Measurements from ENCODE around the gene ZEB2. TPM values are rescaled to one million over a fixed set of nuclear protein-coding genes. Genes with fewer than 3 reads are reported as not detected.

Gene ZEB2
- total and polyA plus RNA-seq, 2 of the 13 experiments (the other 11 are each of a cell fraction or from before 2014, with no cell fraction given), result 0.07 TPM; not detected in 1

DNA sequence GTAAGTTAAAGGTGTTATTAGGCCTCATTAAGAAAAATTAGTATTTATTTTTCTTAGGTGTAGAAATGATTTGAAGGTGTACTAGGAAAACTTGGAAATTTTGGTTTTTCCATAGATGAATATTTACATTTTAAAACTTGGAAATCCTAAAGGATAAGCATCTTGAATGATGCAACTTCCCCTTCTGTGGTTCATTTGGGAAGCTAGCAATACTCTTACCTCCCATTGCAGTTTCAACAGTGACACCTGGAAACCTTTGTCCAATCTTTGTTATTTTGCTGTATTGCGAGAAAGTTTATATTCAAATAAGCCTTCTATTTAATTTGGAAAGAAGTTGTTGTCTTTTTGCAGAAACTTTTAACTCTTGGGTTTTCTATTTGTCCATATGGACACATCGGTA lies 68.5 kb downstream of the ZEB2 start (continued):
- TF ChIP-seq KDM5A (IDR thresholded peaks at IDR 0.05; ENCODE audit: borderline replicate concordance, low read length) (no peak), NFATC3 (CRISPR knock-in tag; IDR thresholded peaks at IDR 0.05) (no peak), HCFC1 (IDR thresholded peaks at IDR 0.05; ENCODE audit: low read depth, low read length) (no peak), ATF3 (CRISPR knock-in tag; IDR thresholded peaks at IDR 0.05) (no peak)

- H2AFZ ChIP-seq (ENCODE audit: low read length), result no peak overlapping the region
- CTCF ChIA-PET (ENCODE audit: low intra/inter-chr PET ratio, low total read pairs), result no interaction called here
- H4K20me1 ChIP-seq (ENCODE audit: insufficient read depth, low read length), result no peaks in the 10 kb centered on the region
- H3K27ac ChIP-seq (ENCODE audit: extremely low read length, insufficient read depth, low read length), result no peak overlapping the region
- in situ Hi-C loops (cut with HindIII; ENCODE audit: extremely low pct_ligation_motif_present, low pct_unique_long_range_greater_than_20kb) (no loop called here), intact Hi-C loops (cut with micrococcal nuclease; ENCODE audit: unreplicated experiment) (no loop called here)
- POLR2A ChIA-PET, result no interaction called here
- 27% methylated on average over 7 of the region's 7 CpGs for WGBS (ENCODE audit: low lambda C conversion rate)
- no peak for TF ChIP-seq JUN (CRISPR knock-in tag; IDR thresholded peaks at IDR 0.05)
- TF ChIP-seq, protein P1, sequence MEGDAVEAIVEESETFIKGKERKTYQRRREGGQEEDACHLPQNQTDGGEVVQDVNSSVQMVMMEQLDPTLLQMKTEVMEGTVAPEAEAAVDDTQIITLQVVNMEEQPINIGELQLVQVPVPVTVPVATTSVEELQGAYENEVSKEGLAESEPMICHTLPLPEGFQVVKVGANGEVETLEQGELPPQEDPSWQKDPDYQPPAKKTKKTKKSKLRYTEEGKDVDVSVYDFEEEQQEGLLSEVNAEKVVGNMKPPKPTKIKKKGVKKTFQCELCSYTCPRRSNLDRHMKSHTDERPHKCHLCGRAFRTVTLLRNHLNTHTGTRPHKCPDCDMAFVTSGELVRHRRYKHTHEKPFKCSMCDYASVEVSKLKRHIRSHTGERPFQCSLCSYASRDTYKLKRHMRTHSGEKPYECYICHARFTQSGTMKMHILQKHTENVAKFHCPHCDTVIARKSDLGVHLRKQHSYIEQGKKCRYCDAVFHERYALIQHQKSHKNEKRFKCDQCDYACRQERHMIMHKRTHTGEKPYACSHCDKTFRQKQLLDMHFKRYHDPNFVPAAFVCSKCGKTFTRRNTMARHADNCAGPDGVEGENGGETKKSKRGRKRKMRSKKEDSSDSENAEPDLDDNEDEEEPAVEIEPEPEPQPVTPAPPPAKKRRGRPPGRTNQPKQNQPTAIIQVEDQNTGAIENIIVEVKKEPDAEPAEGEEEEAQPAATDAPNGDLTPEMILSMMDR (CRISPR knock-in tag; IDR thresholded peaks at IDR 0.05), result peak; percentile 39; the same call in 1 of the 2 replicates
- DNase-seq (ENCODE audit: low spot score) (no peak), ATAC-seq (peak; percentile 84), FAIRE-seq (no peak)
- no peaks in the 10 kb centered on the region for H3K4me1 ChIP-seq (ENCODE audit: insufficient read depth, low read length)
- H3K27me3 ChIP-seq (ENCODE audit: control insufficient read depth in 1 of 2, insufficient read depth in 2 of 2, low read length in 2 of 2), result peaks cover 0 to 13% of the 10 kb centered on the region in 2 experiments; a peak in 2 of 5 replicates
- no peaks in the 10 kb centered on the region for H3K9me3 ChIP-seq (ENCODE audit: low read length)
- H3K9ac ChIP-seq (ENCODE audit: insufficient read depth, low read depth, low read length), result no peak overlapping the region
- H3K36me3 ChIP-seq (replicated peaks in 1 of 2; ENCODE audit: control insufficient read depth in 1 of 2, insufficient read depth in 2 of 2, low read length in 2 of 2), result no peaks in the 10 kb centered on the region
- H3K79me2 ChIP-seq (ENCODE audit: insufficient read depth, low read length), result no peaks in the 10 kb centered on the region
- BruUV-seq (replicated peaks), result no TSS peak
- H3K4me3 ChIP-seq (replicated peaks in 1 of 3; ENCODE audit: insufficient read depth in 1 of 3, low read depth in 2 of 3, low read length in 3 of 3), result no peak overlapping the region
- H3K4me2 ChIP-seq (ENCODE audit: low read depth, low read length), result no peak overlapping the region
These were observed 70.9 kb downstream of the ZEB2 start for GRCh38 chr2:144449028-144449406.

Data from HepG2 (cell line).